GM18951 (cell line): ENCODE results near the gene CUX1.

Source experiments
- POLR2A ChIP-seq: IDR thresholded peaks from 4 replicates; pipeline ENCODE4 v1.6.1; 2011; ENCODE audit warnings: mild to moderate bottlenecking; ENCODE audit not compliant: insufficient read length, insufficient read depth; ENCODE audit errors: extremely low read depth
- in situ Hi-C: fragments of 300-500 bp; cut with MboI; formaldehyde crosslinking; loops from one replicate; pipeline ENCODE4 v1.12.0; 2022; ENCODE audit warnings: low sequenced_read_pairs, mixed read lengths, inconsistent platforms; ENCODE audit not compliant: unreplicated experiment

The CUX1 gene

GRCh38 chr7:101901661-101902491 is 84.5 kb downstream of the CUX1 start:
- no peak for TF ChIP-seq POLR2A
- in situ Hi-C loops: no loop called here

GRCh38 chr7:101902680-101903514 is 85.5 kb downstream of the CUX1 start:
- no peak for TF ChIP-seq POLR2A
- in situ Hi-C loops: no loop called here

- in situ Hi-C loops: no loop called here
- TF ChIP-seq POLR2A: no peak
These were observed 86.1 kb downstream of the CUX1 start for GRCh38 chr7:101903515-101903868.

- in situ Hi-C loops: no loop called here
- TF ChIP-seq POLR2A: no peak
These were observed 86.6 kb downstream of the CUX1 start for GRCh38 chr7:101904019-101904418.

- in situ Hi-C loops: no loop called here
- no peak for TF ChIP-seq POLR2A
These were observed 87.9 kb downstream of the CUX1 start for GRCh38 chr7:101905203-101905865.

- TF ChIP-seq POLR2A: no peak
- in situ Hi-C loops: no loop called here
These were observed 89.1 kb downstream of the CUX1 start for GRCh38 chr7:101906291-101907240.

- in situ Hi-C loops: no loop called here
- no peak for TF ChIP-seq POLR2A
These were observed 93.8 kb downstream of the CUX1 start for GRCh38 chr7:101910991-101911799.

GRCh38 chr7:101911800-101912715 is 94.6 kb downstream of the CUX1 start:
- no peak for TF ChIP-seq POLR2A
- in situ Hi-C loops: no loop called here

GRCh38 chr7:101912716-101913110 is 95.3 kb downstream of the CUX1 start:
- no peak for TF ChIP-seq POLR2A

GRCh38 chr7:101913247-101913721 is 95.9 kb downstream of the CUX1 start:
- no peak for TF ChIP-seq POLR2A
- in situ Hi-C loops: no loop called here

More at GRCh38 chr7:101912716-101913110, 95.3 kb downstream of the CUX1 start:
- in situ Hi-C loops: no loop called here

GRCh38 chr7:101913851-101914250 is 96.4 kb downstream of the CUX1 start:
- in situ Hi-C loops: no loop called here
- no peak for TF ChIP-seq POLR2A
